Stimulated activated CD8-positive, alpha-beta memory T cell treated with anti-CD3 and anti-CD28 coated beads, Interleukin-4, amount 100 ng/mL, for 4 hours (primary cell): ENCODE measurements around the gene OTOF.

ENCODE experiments used
- DNase-seq, 2 donors: peaks; one replicate each; pipeline ENCODE4 v3.0.0-alpha.2; 2020; ENCODE audit warnings: low read depth in 2 of 2, low spot score in 1 of 2

OTOF gene

DNA sequence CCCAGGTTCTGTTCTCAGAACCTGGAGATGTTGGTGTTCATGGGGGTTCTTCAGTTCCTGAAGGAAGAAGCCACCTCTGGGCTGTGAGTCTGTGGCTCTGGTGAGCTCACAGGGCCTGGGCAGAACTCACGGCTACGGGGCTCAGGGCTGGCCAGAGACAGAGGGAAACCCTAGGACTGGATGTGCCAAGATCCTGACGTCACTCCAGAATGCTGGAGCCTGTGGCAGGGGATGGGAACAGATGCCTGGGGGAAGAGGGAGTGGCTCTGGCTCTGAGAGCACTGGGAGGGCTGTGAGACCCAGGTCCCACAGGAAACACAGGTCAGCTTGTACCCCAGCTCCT is at the start of gene OTOF:
OTOF (minus strand) TSS at position 214 of the 343 bp plus-strand sequence.
- DNase-seq, result no peak

DNA sequence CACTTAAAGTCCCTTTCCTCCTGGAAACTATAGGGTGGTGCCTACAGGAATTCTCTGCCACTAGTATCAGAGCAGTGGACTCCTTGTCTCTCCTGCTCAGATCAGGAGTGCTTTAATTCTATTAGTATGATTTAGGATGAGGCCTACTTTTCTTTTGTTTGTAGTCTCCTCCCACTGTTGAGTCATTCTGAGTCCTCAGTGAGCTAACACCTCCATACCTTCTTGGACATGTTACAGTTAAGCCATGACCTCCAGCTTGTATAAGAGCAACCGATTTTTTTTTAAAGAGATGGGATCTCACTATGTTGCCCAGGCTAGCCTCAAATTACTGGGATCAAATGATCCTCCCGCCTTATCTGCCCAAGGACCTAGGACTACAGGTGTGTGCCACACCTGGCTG is 48.7 kb upstream of the OTOF start:
- DNase-seq, result no peak

DNA sequence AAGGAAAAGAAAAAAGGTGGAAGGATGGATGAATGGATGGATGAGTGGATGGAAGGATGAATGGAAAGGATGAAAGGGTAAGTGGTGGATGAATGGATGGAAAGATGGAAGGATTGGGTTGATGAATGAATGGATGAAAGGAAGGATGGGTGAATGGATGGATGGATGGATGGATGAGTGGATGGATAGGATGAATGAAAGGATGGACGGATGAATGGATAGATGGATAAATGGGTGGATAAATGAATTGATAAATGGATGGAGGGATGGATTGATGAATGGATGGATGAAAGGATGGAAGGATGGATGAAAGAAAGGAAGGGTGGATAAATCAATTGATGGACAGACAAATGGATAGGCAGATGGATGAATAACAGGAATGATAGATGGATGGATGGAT is 48.2 kb upstream of the OTOF start:
- no peak for DNase-seq

DNA sequence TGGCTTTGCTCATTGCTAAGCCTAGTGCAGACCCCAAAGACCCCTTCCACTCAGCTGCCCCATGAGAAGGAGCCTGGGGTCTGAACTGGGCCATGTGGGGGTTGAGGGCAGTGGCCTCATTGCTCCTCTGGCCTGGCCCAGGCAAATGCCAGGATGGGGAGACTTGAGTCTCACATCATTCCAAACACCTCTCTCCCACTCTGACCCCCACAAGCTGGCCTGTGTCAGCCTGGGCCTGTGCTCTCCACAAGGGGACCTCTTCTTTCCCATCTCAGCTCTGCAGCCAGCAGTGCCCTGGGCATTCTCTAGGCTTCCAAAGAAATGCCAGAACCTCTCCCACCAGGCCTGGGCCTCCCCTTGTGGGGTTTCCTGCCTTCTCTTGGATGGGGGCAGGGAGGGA is 45.8 kb upstream of the OTOF start:
- DNase-seq, result no peak

DNA sequence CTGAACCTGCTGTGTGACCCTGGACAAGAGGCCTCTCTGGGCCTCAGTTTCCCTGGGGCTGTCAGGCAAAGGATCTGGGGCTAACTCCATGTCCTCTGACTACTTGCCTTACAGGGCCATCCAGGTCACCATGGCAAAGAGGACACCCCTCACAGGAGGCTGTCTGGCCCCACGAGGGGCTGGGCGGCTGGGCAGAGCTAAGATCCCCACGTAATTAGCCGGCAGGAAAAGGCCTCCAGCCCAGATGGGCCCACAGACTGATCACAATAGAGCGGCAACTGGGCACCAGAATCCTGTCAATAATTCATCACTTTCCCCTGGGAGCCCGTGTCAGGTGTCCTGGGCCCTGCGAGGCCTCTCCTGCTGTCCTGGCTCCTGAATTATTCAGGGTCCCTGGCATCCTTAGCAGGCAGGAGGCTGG is 44.8 kb upstream of the OTOF start:
- no peak for DNase-seq

DNA sequence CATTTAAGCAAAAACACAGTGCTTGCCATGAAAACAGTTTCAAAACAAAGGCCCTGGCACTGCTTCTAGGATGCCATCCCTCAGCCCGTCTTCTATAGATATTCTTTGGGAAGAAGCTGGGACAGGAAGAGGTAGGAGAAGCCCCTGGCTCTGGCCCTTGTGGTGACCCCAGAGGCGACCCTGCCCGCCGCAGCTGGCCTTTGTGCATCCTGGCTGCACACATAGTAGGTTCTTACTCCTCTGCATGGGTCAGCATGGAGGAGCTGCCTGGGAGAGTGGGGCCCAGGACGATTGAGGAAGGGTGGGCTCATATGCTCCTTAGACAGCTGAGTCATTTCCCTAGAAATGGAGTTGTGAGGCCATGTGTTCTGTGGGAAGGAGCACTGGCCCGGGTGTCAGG is 44.4 kb upstream of the OTOF start:
- no peak for DNase-seq

DNA sequence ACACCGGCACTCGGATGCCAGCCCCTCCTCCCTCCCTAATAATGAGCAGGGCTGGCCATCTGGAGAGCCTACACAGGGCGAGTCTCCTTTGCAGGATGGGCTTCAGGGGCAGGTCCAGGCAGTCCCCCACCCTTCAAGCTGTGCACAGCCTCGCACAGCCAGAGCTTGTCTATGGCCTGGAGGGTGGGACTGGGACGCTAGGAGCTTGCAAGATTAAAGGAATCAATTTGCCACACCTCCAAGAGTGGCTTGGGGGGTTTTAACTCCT is 43.9 kb upstream of the OTOF start:
- no peak for DNase-seq

DNA sequence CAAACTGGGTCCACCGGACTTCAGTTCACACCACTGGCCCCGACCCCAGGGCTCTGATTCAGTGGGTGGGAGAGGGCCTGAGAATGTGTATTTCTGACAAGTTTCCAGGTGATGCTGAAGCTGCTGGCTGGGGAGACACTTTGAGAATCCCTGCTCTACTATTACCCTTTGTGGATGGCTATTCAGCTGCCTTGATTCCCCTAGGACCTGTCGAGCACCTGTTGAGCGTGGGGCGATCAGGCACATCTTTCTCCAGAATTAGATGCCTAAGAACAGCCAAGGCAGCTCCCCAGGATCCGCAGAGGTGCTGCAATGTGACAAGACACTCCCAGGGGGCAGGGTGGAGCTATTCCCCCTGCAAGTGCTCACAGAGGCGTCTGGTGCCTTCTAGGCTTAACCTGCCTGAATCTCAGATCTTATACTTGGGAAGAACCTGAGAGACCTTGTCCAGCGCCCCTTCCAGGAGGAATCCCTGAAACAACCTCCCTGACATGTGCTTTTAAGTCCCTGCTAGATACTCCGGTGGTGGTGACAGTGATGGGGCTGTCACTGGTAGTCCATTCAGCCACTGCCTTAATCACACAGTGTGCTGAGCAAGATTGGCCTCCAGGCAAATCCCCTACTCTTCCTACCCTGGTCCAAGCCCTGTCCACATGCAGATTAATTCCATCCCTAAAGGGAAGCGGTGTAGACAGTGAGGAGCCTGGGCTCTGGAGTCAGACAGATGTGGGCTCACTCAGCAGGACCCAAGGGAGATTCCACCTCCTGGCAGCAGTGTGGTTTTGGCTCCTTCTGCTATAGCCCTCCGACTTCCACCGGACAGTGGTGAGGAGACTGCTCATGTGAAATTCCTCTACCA is 43.4 kb upstream of the OTOF start:
- DNase-seq, result no peak

DNA sequence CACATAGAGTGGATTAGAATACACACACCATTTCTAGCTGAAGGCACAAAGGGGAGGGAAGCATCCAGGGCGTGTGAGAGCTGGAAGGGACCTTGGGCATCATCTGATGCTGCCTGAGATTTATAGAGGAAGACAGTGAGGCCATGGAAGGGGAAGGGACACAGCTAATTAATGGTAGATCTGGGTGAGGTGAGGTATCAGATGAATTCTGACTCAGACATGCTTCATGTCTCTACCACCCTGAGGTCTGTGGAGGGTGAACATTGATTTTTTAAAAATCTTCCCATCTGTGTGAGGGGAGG is 42.2 kb upstream of the OTOF start:
- DNase-seq, result no peak

DNA sequence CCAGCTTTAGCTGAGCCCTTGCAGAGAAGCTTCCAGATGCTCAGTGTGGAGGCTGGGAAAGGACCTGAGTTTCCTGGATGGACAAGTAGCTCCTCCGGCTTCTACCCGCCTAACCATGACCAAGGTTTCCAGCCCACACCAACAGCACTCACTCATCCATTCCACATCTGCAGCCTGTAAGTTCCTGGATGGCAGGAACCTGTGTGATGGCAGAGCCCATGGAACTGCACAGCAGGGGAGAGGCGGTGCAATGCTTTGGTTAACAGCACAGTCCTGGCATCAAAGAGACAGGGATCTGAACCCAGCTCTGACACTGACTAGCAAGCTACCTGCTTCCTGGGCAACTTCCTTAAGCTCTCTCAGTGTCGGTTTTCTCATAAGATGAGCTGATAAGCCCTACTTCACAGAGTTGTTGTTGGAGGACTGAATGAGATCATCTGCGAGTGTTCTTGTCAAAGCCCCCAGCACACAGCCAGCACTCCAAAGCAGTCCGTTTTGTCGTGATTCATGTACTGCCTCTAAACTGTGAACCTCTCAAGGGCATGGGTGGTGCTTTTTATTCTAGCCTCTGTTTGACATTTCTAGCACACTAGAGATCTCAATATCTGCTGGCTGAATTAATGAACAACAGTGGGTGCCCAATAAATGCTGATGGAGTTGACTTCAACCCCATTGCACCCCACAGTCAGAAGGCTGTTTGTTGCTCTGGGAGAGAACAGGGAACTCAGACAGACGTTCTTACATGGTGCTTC is 41.6 kb upstream of the OTOF start:
- DNase-seq, result no peak

DNA sequence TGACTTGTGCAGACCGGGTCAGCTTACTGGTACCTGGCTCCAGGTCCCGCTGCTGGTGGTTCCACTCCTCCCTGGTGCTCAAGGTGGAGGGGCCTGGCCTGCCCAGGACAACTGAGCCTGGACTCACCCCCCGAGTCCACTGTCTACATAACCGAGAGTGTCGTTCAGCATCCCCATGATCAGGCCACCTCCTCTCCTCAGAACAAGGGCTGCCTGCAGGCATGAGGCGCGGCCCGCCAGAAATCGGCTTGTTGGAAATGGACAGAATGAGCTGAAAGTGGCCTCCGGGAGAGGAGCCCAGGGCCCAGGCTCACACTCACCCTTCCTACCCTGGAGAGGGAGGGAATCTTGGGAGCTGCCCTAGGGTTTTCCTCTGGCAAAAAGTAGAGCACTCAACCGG is 38.9 kb upstream of the OTOF start:
- DNase-seq, result no peak

DNA sequence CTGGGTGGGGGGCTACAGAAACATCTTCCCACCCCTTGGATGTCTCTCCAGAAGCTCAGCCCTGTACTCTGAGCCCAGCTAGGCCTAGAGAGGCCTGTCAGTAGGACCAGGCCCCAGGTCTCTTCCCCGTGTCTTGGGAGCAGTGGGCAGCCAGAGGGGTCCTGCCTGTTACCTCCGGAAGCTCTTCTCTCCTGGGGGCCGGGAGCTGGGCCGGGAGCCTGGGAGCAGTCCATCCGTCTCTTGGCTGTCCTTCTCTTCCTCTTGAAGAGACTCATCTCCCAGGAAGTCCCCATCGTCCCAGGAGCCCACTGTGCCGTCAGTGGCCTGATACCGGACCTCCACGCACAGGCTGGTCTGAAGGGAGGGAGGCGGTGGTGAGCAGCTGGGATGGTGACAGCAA is 38.3 kb upstream of the OTOF start:
- DNase-seq, result no peak

DNA sequence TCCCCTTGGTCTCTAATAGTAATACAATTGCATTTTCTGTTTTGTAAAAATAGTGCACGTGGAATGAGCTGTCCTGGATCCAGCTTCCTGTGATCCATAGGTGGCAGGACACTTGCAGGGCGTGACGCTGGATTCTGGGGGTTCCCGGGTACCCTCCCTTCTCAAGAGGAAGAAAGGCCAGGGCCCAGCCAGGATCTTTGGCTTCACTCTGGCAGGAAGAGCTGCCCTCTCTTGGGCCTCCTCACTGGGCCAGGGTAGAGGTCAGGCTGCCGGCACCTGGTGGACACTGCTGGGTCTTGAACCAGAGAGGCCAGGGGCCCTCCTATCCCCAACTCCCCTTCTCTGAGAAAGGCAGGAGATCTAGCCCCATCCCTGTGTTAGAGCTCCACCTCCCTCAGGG is 37.8 kb upstream of the OTOF start:
- DNase-seq, result no peak

DNA sequence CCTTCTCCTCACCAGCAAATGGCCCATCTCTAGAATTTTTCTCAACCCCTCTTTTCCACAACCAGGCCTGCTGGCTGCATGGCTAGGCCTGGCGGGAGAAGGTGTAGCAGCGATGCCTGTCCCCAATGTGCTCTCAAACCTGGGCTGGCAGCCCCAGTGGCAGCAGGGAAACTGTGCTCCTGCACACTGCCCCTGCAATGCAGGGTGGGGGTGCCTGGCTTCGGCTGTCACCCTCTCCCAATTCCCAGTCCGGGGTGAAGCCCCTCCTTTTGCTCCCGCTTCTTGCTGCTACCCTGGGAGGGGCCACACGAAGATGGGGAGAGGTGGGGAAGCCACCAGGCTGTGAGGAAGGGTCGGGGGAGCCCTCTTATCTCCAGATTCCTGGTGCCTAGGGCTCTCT is 36.1 kb upstream of the OTOF start:
- DNase-seq, result no peak

DNA sequence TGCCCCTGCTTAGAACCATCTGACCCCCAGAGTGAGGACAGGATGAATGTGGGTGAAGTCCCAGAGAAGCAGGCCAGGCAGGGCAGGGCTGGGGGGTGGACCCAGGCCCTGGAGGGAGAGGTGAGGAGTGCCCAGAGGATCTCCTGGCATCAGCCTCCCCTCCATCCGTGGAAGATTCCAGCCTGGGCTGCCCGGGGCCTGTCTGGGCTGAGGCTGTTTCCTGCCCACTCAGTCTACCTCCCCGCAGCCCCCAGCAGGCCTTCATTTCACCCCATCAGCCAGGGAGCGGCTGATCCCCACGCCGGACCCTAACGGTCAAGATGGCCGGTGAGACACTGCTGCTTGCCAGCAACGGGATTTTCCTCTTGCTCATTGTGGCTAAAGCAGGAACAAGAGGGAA is 35.3 kb upstream of the OTOF start:
- DNase-seq, result no peak

DNA sequence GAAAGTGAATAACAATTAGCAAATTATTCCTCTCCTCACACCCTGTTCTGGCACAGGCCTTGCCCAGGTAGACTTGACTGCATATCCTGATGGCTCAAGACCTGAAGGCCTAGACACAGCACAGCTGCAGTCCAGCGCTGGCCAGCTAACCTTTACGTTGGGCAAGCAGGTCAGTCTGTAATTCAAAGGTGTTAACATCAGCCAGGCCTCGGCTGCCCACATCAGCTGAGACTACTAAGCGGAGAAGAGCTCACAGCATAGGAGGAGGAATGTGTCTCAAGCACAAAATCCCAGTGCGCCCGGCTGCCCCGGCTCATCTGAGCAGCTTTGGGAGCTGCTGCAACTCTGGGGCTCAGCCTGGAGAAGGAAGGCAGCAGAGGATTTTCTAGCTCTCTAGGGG is 33.5 kb upstream of the OTOF start:
- DNase-seq, result no peak

DNA sequence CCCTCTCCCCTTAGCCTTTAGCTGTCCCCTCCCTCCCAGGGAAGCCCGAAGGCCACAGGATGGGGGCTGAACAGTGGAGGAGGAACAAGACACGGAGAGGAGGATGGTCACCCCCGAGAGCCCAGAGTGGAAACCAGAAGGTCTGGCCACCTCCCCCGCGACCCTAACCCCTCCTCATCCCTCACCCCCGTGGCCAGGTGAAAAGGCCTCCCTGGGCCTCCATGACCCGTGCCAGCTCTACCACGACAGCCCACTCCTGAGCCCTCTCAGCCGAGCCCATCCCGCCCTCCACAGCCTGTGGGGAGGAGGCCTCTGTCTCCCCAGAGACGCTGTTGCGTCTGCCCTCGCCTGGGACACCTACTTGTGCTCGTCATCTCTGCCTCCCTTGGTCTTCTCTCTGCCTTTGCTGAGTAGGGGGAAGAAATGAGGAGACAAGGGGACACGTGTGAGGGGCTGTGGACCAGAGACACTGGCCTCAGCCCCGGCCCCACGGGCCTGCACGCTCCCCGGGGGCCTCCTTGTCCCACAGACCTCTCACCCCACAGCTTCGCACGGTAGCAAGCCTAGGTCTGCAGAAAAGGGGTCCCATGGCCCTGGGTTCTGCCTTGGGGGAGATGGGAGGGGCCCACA is 32.5 kb upstream of the OTOF start:
- DNase-seq, result no peak

DNA sequence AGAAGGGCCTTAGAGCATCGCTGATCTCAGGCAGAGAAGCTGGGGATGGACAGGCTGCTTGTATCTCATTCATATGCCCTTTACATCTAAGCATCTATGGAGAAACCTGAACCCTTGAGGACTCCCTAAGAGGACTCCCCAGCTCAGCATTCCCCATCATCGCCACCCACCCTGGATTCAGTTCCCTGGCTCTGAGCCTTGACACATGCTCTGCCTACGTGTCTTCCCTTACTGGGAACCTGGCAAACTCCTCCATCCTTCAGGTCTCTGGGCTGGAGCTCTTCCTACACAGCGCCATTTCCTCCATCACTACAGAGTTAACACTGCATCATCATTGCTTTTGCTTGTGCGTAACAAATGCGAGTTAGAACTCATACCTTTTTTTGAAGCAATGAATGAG is 31.2 kb upstream of the OTOF start:
- no peak for DNase-seq

DNA sequence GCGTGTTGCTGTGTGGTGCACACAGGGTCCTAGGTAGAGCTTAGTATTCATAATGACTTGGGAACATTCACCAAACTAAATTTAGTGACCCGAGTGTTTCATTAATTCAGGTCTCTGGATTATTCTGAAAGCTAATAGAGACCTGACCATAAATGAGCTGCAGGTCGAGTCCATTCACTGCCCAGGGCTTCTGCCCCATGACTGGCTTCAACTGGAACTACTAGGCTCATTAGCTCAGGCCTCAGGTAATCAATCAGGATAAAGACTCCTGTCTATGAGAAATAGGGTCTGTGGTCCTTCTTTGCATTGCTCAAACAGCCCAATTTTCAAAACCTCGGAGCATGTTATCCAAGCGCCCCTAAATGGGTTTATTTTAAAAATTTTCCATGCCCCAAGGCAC is 30.0 kb upstream of the OTOF start:
- DNase-seq, result no peak

DNA sequence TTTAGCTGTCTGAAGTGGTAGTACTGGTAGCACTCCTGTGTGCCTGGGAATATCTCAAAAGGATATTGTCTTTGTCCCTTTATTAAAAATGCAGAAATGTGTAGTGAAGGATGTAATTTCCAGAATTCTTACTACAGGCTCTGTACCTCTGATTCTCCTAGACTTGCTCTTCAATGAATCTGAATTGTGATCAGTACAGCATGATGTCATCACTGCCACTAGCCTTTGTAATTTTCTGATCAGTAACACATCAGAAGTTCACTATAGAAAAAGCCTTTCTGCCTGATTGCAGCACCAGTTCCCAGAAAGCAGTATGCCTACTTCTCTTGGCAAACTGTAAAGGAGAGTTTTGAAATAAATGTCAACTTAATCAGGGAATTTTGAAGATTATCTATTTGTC is 29.2 kb upstream of the OTOF start:
- no peak for DNase-seq

DNA sequence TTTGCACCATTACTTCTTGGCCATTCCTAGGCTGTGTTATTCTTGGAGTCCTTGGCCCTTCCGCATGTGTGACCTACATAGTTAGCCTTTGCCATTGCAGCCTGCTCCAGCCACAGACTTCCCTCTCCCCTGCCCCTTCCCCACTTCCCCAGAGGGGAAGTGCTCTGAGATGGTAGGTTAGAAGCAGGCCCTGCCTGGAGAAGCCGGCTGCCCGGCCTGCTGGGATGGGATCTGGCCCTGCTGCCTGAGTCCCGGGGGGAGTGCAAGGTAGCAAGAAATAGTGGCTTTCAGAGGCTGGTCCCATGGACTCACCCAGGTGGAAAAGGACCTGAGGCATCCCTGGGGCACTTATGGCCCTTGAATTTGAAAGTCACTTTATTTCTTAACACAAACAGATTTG is 28.4 kb upstream of the OTOF start:
- DNase-seq, result no peak

DNA sequence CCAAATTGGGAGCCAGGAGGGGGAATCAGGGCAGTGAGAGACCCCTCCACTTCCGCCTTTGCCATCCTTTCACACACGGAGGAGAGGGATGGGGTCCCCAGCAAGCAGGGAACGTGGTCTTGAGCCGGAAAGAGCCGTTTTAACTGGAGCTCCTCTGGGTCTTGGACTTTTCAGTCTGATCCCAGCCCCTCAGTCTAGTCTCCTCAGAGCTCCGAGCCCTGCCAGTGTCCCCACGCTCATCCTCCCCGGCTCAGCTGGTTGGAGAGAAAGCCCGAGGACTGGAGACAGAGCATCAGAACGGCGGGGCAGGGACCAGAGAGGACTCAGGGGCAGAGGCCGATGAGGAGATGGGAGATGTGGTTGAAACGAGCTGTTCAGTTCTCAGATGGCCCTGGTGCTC is 26.1 kb upstream of the OTOF start:
- DNase-seq, result no peak
